Measurements from ENCODE around the gene RAP1GDS1.

- no peak for TF ChIP-seq PPARA (CRISPR knock-in tag; IDR thresholded peaks at IDR 0.05; ENCODE audit: borderline replicate concordance)
- TF ChIP-seq RARB (CRISPR knock-in tag; IDR thresholded peaks at IDR 0.05), result no peak
- no peak for TF ChIP-seq GLIS3 (CRISPR knock-in tag; IDR thresholded peaks at IDR 0.05)
- TF ChIP-seq ESRRG (CRISPR knock-in tag; IDR thresholded peaks at IDR 0.05), result no peak
- TF ChIP-seq ZC3H10 (CRISPR knock-in tag; IDR thresholded peaks at IDR 0.05), result no peak
- TF ChIP-seq ISL1 (CRISPR knock-in tag; IDR thresholded peaks at IDR 0.05), result no peak
- TF ChIP-seq TSHZ2 (CRISPR knock-in tag; IDR thresholded peaks at IDR 0.05), result no peak
- TF ChIP-seq BACH2 (CRISPR knock-in tag; IDR thresholded peaks at IDR 0.05; ENCODE audit: borderline replicate concordance), result no peak
- TF ChIP-seq OSR1 (CRISPR knock-in tag; IDR thresholded peaks at IDR 0.05), result no peak
- no peak for TF ChIP-seq PATZ1 (CRISPR knock-in tag; IDR thresholded peaks at IDR 0.05; ENCODE audit: borderline replicate concordance)
- no peak for TF ChIP-seq ZFP30 (CRISPR knock-in tag; IDR thresholded peaks at IDR 0.05)
- TF ChIP-seq CSDC2 (CRISPR knock-in tag; IDR thresholded peaks at IDR 0.05), result no peak
- no peak for TF ChIP-seq ZNF565 (CRISPR knock-in tag; conservative IDR thresholded peaks at IDR 0.05; ENCODE audit: low read depth)
- no peak for TF ChIP-seq ZNF70 (CRISPR knock-in tag; IDR thresholded peaks at IDR 0.05)
These were observed 28.2 kb downstream of the RAP1GDS1 start for GRCh38 chr4:98289375-98289774.

Data from SK-N-SH treated with all-trans-retinoic acid at 6 μM for 48 hours (cell line).